Femur (tissue), 1 donor: ENCODE data around the gene CACNA1D.

ENCODE experiments used
- DNase-seq: peaks from one replicate; pipeline ENCODE4 v3.0.0-alpha.2; 2017

CACNA1D gene

DNA sequence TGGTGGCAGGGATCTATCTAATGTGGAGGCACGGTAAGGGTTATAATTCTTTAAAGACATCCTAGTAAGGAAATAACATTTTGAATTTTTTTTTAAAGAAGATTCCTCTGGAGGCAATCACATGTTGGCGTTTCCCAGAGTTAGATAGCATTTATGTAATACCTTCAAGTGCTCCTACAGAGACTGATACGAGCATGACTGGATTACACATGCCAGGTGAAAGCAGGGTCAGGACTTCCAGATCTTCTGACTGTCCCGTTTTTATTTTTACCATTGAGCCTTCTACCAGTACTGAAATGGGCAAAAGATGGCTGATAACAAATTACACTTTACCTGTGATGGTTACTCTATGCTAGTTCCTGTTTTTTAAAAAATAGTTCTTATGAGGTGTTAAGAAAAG lies 365.8 kb downstream of the CACNA1D start:
- no peak for DNase-seq

DNA sequence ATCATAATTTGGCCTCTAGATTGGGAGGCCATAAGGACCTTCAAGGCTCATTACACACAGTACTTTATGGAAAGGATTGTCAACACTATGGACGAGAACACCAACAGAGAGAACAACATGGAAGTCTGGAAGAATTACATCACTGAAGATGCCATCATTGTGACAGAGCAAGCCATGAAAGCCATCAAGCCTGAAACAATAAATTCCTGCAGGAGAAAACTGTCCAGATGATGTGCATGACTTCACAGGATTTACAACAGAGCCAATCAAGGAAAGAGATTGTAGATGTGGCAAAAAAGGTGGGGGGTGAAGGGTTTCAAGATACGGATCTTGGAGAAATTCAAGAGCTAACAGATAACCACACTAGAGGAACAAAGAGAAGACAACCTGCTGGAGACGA lies 367.8 kb downstream of the CACNA1D start:
- no peak for DNase-seq

DNA sequence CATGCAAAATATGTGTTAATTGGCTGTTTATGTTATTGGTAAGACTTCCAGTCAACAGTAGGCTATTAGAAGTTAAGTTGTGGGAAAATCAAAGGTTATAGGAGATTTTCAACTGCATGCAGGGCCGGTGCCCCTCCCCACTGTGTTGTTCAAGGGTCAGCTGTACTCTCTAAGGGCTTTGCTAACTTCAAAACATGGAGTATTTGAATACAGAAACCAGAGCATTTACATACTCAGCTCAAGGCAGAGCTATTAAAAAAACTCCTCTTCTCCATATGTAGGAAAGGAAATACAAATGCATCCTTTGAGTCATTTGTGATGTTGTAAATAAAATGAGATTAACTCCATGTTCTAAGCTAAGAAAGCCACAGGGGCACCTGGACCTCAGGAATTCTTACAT lies 368.7 kb downstream of the CACNA1D start:
- no peak for DNase-seq
